GM19043 (cell line): ENCODE measurements around the gene ARPC5L.
"Not testable (repeated sequence)": the region's sequence is repeated elsewhere in the genome, so short reads cannot be mapped to it uniquely, and the experiment has no call there.

Source experiments
- ATAC-seq: cut with Tn5 transposase; IDR thresholded peaks from one replicate; pipeline ENCODE4 v1.9.1; 2021; ENCODE audit warnings: low read depth; ENCODE audit not compliant: unreplicated experiment

ARPC5L gene

GRCh38 chr9:124886866-124887492 is 25.0 kb downstream of the ARPC5L start:
- no peak for ATAC-seq

DNA sequence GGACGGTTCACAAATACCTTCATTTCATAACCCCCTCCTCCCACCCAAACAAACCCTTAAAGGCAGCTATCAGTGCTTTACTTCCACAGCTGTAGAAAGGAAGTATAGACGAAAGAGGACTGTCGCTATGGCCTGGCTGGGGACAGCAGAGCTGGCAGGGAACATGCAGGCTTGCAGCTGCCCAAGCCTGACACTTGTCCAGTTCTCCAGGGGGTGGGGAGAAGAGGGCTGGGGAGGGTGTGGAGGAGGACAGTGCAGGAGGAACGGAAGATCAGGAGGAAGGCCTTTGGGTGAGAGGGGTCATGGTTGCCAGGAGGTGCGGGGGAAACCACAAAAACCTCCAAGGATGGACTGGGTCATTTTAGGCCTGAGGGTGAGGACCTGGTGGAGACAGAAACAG is 25.9 kb downstream of the ARPC5L start:
- no peak for ATAC-seq

DNA sequence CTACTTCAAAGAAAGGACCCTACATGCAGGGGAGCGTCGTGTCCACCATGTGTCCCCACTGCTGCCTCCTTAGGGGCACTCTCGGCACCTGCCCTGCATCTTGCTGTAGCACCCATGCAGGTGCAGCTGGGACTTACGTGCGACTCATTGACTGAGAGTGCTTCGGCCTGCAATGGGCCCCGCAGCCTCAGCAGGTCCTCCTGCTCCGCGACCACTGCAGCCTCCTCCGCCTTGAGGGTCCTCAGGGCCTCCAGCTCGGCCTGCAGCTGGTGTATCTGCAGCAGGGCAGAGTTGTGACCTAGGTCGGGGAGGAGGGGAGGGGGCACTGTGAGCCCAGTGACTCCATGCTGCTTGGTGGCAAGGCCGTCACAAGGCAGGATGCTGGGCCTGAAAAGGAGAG is 27.1 kb downstream of the ARPC5L start:
- ATAC-seq, result no peak

GRCh38 chr9:124890179-124890578 is 28.2 kb downstream of the ARPC5L start:
- ATAC-seq, result no peak

DNA sequence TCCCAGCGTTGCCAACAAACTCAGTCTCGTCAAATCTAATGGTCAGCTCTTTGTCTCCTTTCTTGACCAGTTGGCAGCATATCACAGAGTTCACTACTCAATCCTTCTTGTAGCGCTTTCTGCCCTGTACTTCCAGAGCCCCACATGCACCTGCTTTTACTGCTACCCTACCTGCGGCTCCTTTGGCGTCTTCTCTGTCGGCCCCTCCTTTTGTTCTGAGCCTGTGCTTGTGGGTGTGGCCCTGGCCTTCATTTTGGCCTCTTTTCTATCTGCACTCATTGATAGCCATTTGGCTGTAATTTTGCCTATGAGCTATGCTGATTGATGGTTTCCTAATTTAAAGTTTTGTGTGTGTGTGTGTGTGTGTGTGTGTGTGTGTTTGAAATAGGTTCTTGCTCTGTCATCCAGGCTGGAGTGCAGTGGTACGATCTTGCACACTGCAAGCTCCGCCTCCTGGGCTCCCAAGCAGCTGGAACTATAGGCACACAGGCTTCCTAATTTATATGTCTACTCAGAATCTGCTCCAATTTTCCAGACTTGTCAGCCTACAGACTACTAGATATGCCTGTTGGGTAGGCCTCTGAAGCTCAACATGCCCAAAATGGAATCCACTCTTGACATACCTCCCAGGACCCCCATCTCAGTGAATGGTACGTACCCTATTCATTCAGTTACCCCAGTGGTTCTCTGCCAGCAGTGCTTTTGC is 32.3 kb downstream of the ARPC5L start:
- ATAC-seq, result no peak

DNA sequence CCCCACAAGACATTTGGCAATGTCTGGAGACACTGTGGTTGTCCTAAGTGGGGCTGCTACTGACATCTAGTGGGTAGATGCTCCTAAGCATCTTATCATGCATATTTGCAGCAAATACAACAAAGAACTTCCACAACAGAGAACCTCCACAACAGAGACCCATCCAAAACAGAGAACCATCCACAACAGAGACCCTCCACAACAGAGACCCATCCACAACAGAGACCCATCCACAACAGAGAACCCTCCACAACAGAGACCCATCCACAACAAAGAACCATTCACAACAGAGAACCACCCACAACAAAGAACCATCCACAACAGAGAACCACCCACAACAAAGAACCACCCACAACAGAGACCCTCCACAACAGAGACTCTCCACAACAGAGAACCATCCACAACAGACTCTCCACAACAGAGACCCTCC is 32.8 kb downstream of the ARPC5L start:
- no peak for ATAC-seq

DNA sequence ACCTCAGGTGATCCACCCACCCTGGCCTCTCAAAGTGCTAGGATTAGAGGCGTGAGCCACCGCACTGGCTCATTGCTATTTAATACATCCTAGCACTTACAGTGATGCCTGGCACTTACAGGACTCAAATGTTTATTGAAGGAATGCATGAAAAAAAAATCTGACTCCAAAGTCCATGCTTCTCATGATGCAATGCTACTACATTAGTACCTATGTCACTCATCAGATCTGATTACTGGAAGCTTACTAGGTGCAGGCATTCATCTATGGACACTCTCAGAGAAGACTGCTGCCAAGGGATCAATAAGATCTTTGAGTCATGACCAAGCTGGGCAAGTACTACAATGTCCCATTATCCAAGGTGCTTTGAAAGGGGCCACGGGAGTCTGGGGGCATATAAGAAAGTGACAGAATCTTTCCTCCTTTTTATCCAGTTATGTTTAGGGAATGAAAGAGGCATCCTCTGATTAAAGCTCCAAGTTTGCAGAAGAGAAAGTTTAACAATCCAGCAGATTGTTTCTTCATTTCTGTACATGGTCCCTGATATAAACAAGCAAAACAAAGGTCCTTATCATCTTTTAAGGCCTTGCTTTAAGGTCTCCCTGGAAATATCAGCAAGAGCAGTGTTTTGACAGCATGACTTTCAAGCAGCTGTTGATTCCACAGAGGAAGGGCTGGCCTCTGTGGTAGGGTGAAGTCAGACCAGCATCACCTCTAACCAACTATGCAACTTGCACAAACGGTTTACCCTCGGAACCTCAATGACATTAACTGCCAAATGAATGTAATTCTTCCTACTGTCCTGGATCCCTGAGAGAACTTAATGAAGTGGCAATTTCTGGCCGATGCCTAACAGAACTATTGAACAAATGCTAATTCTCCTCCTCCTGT is 35.9 kb downstream of the ARPC5L start:
- no peak for ATAC-seq

- ATAC-seq, result no peak
Measured at GRCh38 chr9:124899845-124900244, 37.9 kb downstream of the ARPC5L start.

GRCh38 chr9:124906966-124907365 is 45.0 kb downstream of the ARPC5L start:
- no peak for ATAC-seq

GRCh38 chr9:124908098-124908497 is 46.2 kb downstream of the ARPC5L start:
- ATAC-seq, result no peak

DNA sequence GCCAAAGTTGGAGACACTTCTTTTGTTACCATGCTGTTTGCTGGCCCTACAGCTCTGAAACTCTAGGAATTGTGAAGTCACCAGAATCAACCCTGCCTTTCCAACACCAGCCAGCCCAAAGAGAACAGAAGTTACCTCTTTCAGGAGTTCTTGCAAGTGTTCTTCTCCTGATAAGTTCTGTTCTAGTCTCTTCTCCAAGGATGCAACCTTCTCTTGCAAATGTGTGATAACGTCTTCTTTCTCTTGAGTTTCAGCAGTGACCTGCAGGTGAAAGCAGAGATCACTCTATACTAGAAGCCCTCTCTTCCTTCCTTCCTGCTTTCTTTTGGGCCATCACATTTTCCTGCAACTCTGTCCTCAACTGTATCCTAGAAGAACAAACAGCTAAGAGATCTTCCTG is 49.8 kb downstream of the ARPC5L start:
- ATAC-seq, result no peak

GRCh38 chr9:124913378-124913777 is 51.4 kb downstream of the ARPC5L start:
- ATAC-seq, result no peak

GRCh38 chr9:124914753-124915405 is 52.9 kb downstream of the ARPC5L start:
- no peak for ATAC-seq

GRCh38 chr9:124920394-124920793 is 58.5 kb downstream of the ARPC5L start:
- not testable (repeated sequence) for ATAC-seq
